ENCODE results near the gene TYMS.

DNA sequence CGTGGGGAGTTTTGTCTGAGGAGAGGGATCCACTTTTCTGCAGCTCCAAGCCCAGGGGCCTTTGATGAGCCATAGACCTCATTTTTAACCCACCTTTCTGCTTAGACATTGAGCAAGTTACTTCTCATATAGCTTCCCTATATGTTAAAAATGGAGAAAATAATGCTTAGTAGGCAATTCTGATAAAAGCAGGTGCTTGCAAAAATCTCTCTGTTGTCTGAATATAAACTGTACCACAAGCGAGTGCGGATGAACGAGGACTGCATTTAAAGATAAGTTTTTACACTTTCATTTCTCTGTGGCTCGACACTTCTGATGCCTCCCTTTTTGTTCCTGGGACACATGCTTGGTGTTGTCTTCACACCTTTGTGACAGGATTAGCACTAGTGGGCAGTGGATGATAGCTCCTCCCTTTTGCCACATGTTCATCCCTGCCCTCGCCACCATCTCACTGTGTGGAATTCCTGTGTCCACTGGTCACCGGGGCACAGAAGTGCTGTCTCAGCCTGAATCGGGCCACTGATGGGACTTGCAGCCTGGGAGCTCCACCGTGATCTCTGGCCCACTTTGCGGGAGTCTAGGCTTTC lies 1.6 kb downstream of the TYMS start:
- TF ChIP-seq EZH2 (IDR thresholded peaks at IDR 0.05; ENCODE audit: insufficient read depth, poor library complexity, severe bottlenecking) (no peak), EZH2phosphoT487 (IDR thresholded peaks at IDR 0.05; ENCODE audit: insufficient read depth, low read depth) (no peak)

Measured in GM23248 (cell line).